NCI-H82 (cell line): ENCODE data around the gene PTPRN2.
"Not testable (repeated sequence)": the region's sequence is repeated elsewhere in the genome, so short reads cannot be mapped to it uniquely, and the experiment has no call there.

Source experiments
- DNase-seq: peaks from one replicate; lab custom pipeline; 2025; lab: John Stamatoyannopoulos, UW

PTPRN2 gene

GRCh38 chr7:157946398-157947060 is 641.1 kb downstream of the PTPRN2 start:
- DNase-seq: no peak

DNA sequence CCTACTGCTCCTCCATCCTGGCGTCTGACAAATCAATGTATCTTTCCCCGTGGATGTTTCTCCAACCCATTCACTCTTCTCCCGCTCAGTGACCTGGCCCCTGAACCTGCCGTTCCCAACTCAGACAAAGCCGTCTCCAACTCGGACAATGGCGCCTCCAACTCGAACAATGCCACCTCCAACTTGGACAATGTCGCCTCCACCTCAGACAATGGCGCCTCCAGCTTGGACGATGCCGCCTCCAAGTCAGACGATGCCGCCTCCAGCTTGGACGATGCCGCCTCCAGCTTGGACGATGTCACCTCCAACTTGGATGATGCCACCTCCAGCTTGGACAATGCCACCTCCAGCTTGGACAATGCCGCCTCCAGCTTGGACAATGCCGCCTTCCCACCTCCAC is 642.2 kb downstream of the PTPRN2 start:
- DNase-seq: no peak

DNA sequence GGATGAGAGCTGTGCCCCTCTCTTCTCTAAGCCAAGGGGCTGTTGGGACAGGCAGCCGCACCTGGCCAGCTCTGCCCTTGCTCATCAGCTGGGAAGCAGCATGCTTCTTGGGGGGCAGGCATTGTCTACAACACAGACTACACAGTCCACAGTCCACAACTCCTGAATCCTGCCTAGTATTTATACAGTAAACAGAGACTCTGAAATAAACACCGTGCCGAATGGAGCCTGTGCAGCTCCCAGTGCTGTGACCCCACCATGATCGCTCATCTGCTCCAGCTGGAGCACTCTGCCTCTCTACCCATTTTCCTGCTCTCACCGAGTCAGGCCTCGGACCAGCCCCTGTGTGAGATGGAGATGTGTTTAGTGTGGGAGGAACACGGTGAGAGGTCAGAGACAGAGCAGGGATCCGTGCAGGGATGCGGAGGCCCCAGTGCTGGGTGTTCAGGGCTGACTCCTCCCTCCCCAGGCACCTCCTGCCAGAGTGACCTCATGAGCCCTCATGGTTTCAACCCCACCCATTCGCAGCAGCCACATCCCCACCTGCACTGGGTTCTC is 642.8 kb downstream of the PTPRN2 start:
- DNase-seq: no peak

- DNase-seq: no peak
These were observed 643.6 kb downstream of the PTPRN2 start for GRCh38 chr7:157944051-157944450.

DNA sequence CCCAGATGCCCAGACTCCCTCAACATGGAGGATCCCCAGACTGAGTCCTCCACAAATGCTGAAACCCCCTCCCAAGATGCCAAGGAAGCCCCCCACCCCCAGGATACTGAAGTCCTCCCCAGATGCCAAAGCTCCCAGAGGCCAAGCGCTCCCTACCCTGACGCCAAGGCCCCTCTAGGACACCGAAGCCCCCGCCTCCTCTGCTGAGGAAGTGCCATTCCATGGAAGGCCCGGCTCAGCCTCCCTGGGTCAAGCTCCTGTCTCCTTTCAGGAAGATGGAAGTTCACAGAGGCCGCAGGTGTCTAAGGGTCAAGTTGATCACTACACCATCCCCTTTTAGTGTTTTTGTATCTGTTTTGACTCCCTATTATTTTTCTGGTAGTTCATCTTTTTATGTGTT is 644.1 kb downstream of the PTPRN2 start:
- no peak for DNase-seq

- no peak for DNase-seq
These were observed 646.4 kb downstream of the PTPRN2 start for GRCh38 chr7:157941210-157941609.

- no peak for DNase-seq
These were observed 647.1 kb downstream of the PTPRN2 start for GRCh38 chr7:157940497-157940896.

DNA sequence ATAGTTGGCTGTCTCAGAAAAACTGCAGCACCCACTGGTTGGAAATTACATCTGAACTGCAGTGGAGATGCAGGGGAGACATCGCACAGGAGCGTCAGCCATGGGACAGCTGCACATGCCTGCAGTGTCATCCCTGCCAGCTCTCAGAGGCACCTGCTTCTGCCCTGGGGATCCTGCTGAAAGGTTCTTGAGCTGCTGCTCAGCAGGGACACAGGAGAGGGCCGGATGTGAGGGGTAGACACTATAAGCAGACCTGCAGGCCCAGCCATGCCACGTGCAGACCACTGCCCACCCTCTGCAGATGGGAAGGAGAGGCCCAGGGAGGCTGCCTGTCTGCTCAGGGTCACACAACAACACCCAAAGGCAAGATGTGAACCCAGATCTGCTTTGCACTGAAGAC is 649.4 kb downstream of the PTPRN2 start:
- DNase-seq: no peak

- DNase-seq: no peak
These were observed 650.2 kb downstream of the PTPRN2 start for GRCh38 chr7:157937406-157937805.

DNA sequence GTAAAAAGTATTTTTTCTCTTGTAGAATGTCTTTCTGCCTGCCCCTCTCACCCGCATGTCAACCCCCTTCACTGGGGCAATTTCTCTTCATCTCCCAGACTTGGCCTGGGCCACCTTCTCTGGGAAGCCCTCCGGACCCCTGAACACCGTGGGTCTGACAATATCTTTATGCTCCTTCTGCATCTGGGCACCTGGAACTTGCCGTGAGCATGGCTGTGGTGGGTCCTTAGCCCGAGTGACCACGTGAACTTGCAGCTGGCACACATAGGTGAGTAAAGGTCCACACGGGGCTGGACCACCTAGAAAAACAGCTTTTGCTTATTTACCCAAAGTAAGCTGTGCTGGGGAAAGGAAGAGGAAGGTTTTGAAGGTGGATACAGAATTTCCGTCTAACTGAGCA is 650.6 kb downstream of the PTPRN2 start:
- no peak for DNase-seq

GRCh38 chr7:157935721-157936120 is 651.9 kb downstream of the PTPRN2 start:
- not testable (repeated sequence) for DNase-seq

DNA sequence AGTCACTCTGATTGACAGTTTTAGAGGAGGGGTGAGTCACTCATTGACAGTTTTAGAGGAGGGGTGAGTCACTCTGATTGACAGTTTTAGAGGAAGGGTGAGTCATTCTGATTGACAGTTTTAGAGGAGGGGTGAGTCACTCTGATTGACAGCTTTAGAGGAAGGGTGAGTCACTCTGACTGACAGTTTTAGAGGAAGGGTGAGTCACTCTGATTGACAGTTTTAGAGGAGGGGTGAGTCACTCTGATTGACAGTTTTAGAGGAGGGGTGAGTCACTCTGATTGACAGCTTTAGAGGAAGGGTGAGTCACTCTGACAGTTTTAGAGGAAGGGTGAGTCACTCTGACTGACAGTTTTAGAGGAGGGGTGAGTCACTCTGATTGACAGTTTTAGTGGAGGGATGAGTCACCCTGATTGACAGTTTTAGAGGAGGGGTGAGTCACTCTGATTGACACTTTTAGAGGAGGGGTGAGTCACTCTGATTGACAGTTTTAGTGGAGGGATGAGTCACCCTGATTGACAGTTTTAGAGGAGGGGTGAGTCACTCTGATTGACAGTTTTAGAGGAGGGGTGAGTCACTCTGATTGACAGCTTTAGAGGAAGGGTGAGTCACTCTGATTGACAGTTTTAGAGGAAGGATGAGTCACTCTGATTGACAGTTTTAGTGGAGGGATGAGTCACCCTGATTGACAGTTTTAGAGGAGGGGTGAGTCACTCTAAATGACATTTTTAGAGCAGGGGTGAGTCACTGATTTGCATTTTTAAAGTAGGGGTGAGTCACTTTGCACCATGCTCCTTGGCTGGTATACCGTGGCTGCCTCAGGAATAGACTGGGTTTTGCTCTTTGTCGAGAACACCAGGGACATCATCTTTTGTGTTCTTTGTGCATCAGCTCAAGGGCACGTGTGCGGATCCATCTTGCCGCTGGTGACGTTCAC is 654.1 kb downstream of the PTPRN2 start:
- DNase-seq: not testable (repeated sequence)

DNA sequence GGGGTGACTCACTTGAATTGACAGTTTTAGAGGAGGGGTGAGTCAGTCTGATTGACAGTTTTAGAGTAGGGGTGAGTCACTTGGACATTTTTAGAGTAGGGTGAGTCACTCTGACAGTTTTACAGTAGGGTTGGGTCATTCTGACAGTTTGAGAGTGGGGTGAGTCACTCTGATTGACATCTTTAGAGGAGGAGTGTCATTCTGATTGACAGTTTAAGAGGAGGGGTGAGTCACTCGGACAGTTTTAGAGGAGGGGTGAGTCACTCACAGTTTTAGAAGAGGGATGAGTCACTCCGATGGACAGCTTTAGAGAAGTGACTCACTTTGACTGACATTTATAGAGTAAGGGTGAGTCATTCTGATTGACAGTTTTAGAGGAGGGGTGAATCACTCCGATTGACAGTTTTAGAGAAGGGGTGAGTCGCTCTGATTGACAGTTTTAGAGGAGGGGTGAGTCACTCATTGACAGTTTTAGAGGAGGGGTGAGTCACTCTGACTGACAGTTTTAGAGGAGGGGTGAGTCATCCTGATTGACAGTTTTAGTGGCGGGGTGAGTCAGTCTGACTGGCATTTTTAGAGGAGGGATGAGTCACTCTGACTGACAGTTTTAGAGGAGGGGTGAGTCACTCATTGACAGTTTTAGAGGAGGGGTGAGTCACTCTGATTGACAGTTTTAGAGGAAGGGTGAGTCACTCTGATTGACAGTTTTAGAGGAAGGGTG is 655.0 kb downstream of the PTPRN2 start:
- DNase-seq: no peak

DNA sequence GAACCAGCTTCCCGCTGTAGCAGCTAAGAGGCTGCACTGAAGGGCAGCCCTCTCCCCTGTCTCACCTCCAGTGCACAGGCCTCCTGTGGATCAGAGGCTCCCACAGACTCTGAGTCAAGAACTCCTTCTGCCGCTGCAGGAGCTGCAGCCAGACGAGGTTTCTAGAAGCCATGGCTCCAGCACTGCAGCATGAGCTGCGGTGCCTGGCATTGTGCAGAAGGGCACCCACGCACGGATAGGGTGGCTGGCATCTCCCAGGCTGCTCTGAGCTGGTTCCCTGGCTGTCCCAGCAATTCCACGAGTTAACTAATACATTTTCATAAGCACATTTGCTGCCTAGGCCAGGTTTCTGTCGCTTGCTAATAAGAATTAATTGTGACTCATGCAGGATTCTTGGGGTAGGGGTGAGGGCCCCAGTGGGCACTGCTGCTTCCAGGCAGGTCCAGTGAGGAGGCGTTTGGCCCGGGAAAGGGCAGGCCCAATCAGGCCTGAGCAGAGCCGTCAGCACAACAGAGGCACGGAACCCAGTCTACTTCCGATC is 656.6 kb downstream of the PTPRN2 start:
- DNase-seq: no peak

DNA sequence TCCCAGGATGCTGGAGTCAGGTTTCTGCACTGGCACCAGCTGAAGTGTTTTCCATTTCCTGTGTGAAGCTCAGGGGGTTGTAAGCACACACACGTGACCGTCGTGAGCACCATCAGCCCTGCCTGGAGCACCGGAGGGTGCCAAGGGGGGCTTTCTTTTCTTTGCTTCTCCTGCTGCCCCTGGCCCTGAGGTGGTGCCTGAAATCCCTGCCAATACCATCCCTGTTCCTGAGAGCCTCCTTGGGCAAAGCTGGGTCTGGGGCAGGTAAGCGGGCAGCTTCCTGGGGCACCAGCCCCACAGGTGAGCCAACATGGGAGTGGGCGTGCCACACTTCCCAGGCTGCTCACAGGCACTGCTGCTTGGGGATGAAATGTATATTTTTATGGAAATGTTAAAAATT is 657.2 kb downstream of the PTPRN2 start:
- no peak for DNase-seq

GRCh38 chr7:157929671-157930070 is 658.0 kb downstream of the PTPRN2 start:
- DNase-seq: no peak

GRCh38 chr7:157928808-157929425 is 658.7 kb downstream of the PTPRN2 start:
- DNase-seq: no peak

DNA sequence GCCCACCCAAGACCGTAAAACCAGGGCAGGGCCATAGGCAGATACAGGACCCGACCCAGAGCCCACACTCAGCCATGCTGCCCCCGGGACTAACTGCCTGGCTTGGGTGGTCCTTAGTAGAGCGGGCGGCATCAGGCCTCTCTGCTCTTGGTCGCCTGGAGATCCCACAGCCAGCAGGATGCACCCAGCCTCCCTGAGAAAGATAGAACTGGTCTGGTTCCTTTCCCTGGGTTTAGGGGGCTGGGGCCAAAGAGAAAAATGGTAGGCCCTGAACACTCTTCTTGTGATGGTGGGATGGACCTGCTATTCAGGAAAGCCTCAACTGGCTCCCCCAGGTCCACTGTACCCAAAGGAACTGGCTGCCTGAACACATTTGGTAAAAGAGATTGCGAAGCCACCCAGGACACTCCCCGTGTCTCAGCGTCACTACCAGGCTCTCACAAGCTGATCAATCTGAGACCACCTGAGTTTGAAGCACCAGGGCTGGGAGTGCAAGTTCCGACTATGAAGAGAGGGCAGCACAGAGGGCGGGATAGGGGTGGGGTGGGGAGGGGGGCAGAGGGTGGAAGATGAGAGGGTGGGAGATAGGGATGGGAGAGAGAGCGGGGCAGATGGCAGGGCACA is 659.3 kb downstream of the PTPRN2 start:
- DNase-seq: no peak

GRCh38 chr7:157927313-157927925 is 660.2 kb downstream of the PTPRN2 start:
- no peak for DNase-seq

DNA sequence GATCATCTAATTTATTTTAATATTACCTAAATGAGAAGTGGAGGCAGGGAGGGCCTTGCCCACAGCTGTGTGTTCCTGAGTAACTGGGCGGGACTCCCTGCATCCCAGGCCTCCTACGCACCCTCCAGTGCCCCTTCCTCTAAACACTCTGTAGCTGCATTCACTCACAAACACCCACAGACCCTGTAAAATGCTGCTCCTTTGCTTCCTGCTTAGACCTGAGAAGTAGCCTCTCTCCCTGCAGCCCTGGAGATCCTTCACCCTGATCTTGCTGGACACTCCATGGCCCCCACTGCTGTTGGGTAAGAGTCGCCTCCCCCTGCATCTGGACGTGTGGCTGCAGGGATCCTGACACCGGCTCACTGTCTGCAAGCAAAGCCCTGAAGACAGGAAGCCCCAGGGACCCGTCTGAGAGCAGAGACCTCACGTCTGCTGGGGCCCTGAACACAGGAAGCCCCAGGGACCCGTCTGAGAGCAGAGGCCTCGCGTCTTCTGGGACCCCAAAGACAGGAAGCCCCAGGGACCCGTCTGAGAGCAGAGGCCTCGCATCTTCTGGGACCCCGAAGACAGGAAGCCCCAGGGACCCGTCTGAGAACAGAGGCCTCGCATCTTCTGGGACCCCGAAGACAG is 661.0 kb downstream of the PTPRN2 start:
- no peak for DNase-seq
